ENCODE data around the gene PCDH9.

The PCDH9 gene

DNA sequence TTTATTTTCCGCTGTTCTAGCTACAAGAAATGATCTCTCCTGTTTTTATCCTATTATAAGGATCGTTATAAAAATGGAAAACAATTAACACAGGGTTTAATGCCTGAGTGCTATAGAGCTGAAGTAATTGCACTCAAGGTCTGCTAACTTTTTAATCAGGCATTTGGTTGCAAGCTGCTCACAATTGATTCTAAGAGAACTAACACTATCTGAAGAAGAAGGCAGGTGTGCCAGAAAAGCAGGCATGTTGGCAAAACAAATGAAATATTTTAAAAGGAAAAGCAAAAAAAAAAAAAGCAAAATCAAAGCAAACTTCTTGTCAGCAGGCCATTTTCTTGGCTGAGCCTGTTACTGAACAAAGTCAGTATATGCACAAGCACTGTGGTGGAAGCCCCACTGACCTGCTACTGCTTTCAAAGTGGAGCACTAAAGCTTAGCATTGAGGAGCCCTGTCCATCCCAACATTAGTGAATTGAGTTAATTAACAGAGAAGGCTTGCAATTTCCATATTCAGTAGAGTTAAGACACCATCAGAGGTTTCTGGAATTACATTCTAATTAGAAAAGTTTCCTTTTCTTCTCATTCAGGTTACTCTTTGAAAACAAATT is 574.2 kb downstream of the PCDH9 start:
- TF ChIP-seq CTCF (IDR thresholded peaks at IDR 0.05; ENCODE audit: borderline replicate concordance, insufficient read depth, low read depth, low read length), result no peak

GRCh38 chr13:66644855-66645460 is 585.2 kb downstream of the PCDH9 start:
- no peak for TF ChIP-seq CTCF (IDR thresholded peaks at IDR 0.05; ENCODE audit: borderline replicate concordance, insufficient read depth, low read depth, low read length)
- H3K4me3 ChIP-seq (ENCODE audit: low read depth, low read length), result no peak overlapping the region

More for the DNA sequence above, 574.2 kb downstream of the PCDH9 start:
- H3K4me3 ChIP-seq (ENCODE audit: low read depth, low read length), result no peak overlapping the region

DNA sequence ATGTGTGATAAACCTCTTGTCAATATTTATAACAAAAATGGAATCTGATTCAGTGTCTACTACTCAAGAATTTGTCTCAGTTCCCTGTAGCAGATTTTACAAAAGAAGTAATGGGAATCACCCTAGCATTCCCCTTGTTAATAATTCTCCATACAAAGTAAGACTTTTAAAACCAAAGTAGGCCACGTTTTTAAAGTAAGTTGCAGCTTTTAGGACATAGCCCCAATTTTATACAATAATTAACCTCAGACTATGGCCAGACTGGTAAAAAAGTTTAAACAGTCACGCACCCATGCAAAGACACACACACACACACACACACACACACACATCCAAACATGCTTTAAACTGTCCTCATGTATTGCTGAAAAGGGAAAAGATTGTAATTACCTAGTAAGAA is 589.9 kb downstream of the PCDH9 start:
- no peak overlapping the region for H3K4me3 ChIP-seq (ENCODE audit: low read depth, low read length)
- no peak for TF ChIP-seq CTCF (IDR thresholded peaks at IDR 0.05; ENCODE audit: borderline replicate concordance, insufficient read depth, low read depth, low read length)

GRCh38 chr13:66639044-66639443 is 591.1 kb downstream of the PCDH9 start:
- no peak for TF ChIP-seq CTCF (IDR thresholded peaks at IDR 0.05; ENCODE audit: borderline replicate concordance, insufficient read depth, low read depth, low read length)
- no peak overlapping the region for H3K4me3 ChIP-seq (ENCODE audit: low read depth, low read length)

GRCh38 chr13:66635526-66635925 is 594.6 kb downstream of the PCDH9 start:
- no peak for TF ChIP-seq CTCF (IDR thresholded peaks at IDR 0.05; ENCODE audit: borderline replicate concordance, insufficient read depth, low read depth, low read length)
- no peak overlapping the region for H3K4me3 ChIP-seq (ENCODE audit: low read depth, low read length)

DNA sequence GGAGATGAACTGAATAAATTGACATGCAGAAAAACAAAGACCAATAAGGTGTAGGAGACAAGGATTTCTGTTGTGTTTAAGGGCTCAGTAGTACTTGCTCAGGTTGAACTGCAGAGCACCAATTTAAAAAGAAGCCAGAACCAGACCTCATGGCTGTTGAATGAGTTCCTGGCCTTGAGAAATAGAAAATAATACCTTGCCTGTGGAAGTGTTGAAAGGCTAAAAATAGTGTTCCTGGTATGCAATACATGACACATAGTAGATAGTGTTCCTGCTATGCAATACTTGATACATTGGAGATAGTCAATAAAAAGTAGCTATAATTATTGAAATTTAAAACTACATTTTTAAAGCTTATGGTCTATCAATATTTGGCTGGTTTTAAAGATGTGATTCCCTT is 595.8 kb downstream of the PCDH9 start:
- no peak overlapping the region for H3K4me3 ChIP-seq (ENCODE audit: low read depth, low read length)
- no peak for TF ChIP-seq CTCF (IDR thresholded peaks at IDR 0.05; ENCODE audit: borderline replicate concordance, insufficient read depth, low read depth, low read length)

DNA sequence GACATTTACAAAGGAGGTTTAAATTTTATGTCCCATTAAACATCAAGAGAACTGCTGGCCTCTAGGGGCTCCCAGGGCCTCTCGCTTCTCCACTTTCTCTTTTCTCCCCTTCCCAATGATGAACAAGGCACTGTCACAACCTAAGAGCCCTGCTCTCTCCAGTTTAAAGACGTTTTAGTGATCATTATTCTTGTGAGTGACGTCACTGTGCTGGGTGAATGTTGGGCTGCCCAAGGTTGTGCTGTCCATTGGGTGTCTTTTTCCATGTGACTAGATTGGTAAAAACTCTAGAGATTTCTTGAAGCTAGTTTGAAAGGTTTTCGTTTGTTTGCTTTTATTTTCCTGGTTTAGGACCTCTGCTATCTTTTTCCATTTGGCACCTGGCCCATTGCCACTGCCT is 602.6 kb downstream of the PCDH9 start:
- TF ChIP-seq CTCF (IDR thresholded peaks at IDR 0.05; ENCODE audit: borderline replicate concordance, insufficient read depth, low read depth, low read length), result no peak
- no peak overlapping the region for H3K4me3 ChIP-seq (ENCODE audit: low read depth, low read length)
